Prostate gland (tissue), 2 donors: ENCODE results near the gene LMCD1. TPM values are rescaled to one million over a fixed set of nuclear protein-coding genes. Genes with fewer than 3 reads are reported as not detected.

Source experiments
- DNase-seq: peaks from one replicate; pipeline ENCODE4 v3.0.0-alpha.2; 2019; ENCODE audit warnings: low spot score
- H3K27ac ChIP-seq, 2 donors: fragments of 200-600 bp; sonication (generic); 2 replicates each; pipeline ENCODE4 v1.5.1; 2017 to 2019
- H3K27me3 ChIP-seq: fragments of 200-600 bp; sonication (generic); replicated peaks from 2 replicates; pipeline ENCODE4 v1.5.1; 2019; ENCODE audit not compliant: insufficient read depth
- H3K36me3 ChIP-seq, 2 donors: fragments of 200-600 bp; sonication (generic); 1 replicate in 1 of 2; 2 replicates in 1 of 2; pipeline versions ENCODE4 v1.5.1 to v1.8.1; 2017 to 2019
- H3K4me1 ChIP-seq: fragments of 200-600 bp; sonication (generic); replicated peaks from 2 replicates; pipeline ENCODE4 v1.5.1; 2019
- H3K4me3 ChIP-seq, 2 donors: fragments of 200-600 bp; sonication (generic); 2 replicates each; pipeline ENCODE4 v1.5.1; 2017 to 2019
- H3K9me3 ChIP-seq: fragments of 200-600 bp; sonication (generic); 2 replicates; pipeline ENCODE4 v1.5.1; 2017
- CTCF ChIP-seq, 4 experiments: fragments of 200-600 bp in 2 of 4; fragments of 450-650 bp in 2 of 4; sonication (generic) in 2 of 4; IDR thresholded peaks; 1 replicate in 3 of 4; 2 replicates in 1 of 4; pipeline ENCODE4 v1.5.1; 2016 to 2019; ENCODE audit warnings: antibody characterized with exemption in 4 of 4, mild to moderate bottlenecking in 2 of 4, moderate library complexity in 2 of 4
- POLR2A ChIP-seq: fragments of 450-650 bp; IDR thresholded peaks from one replicate; pipeline ENCODE4 v1.6.1; 2016; ENCODE audit warnings: antibody characterized with exemption, mild to moderate bottlenecking
- POLR2AphosphoS5 ChIP-seq: sonication (generic); formaldehyde crosslinking; IDR thresholded peaks from one replicate; pipeline ENCODE4 v1.6.1; 2017; ENCODE audit warnings: antibody characterized with exemption
- WGBS: methylation state at CpG from one replicate; pipeline ENCODE4 v1.1.5; 2018; 5-methylcytosine and 5-hydroxymethylcytosine counted together
- intact Hi-C: fragments of 100-400 bp; cut with DNase I; formaldehyde crosslinking; loops from one replicate; pipeline ENCODE4 v1.14.2; 2022
- total RNA-seq, 2 donors: library from RNA; depleted of rRNA; stranded (reverse); fragments of >200 nt; gene quantifications; one replicate each; pipeline ENCODE4 v1.1.0, GENCODE V29; 2016

The LMCD1 gene
- total RNA-seq, 2 donors from 2014 or later: 73.0 to 144 TPM

DNA sequence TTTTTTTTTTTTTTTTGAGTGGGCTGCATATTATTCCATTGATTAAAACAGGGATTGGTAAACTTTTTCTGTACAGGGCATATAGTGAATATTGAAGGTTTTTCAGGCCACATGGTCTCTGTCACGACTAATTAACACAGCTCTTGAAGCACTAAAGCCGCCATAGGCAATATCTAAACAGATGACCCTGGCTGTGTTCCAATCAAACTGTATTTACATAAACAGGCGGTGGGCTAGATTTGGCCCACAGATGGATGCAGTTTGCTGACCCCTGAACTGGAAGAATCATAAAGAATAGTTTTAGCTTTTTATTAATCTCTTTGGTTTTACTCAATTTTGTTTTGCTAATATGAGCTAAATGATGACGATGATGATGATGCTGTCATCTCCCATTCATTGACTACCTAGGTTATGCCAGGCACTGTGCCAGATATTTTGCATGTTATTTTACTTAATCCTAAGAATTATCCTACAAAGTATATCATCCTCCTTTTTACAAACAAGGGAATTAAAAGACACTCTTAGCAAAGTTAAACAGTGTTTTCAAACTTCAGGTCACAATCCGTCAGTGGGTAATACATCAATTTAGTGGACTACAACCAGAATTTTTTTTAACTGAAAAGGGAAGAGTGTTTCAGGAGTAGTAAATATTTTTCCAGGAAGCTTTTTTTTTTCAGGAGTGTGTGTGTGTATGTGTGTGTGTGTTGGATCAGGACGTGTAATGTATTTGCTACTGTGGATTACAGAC lies 54.3 kb downstream of the LMCD1 start:
- no peak overlapping the region for H3K27ac ChIP-seq
- intact Hi-C loops: no loop called here

GRCh38 chr3:8556473-8556869 lies 54.8 kb downstream of the LMCD1 start:
- no peaks in the 10 kb centered on the region for H3K36me3 ChIP-seq
- no peak for TF ChIP-seq POLR2A
- TF ChIP-seq POLR2AphosphoS5: no peak
- no peak for TF ChIP-seq CTCF (IDR thresholded peaks at IDR 0.05)
- H3K4me3 ChIP-seq: no peak overlapping the region
- DNase-seq: no peak
- H3K9me3 ChIP-seq: no peaks in the 10 kb centered on the region
- H3K27ac ChIP-seq: no peak overlapping the region
- intact Hi-C loops: no loop called here
- H3K4me1 ChIP-seq: no peaks in the 10 kb centered on the region
- 89% methylated on average over 5 of the region's 5 CpGs for WGBS
- H3K27me3 ChIP-seq: no peaks in the 10 kb centered on the region

More for the DNA sequence above, 54.3 kb downstream of the LMCD1 start:
- no peak overlapping the region for H3K4me3 ChIP-seq
- no peaks in the 10 kb centered on the region for H3K4me1 ChIP-seq
- no peak for DNase-seq
- no peak for TF ChIP-seq CTCF (IDR thresholded peaks at IDR 0.05)
- no peak for TF ChIP-seq POLR2AphosphoS5
- TF ChIP-seq POLR2A: no peak
- no peaks in the 10 kb centered on the region for H3K36me3 ChIP-seq
- H3K9me3 ChIP-seq: no peaks in the 10 kb centered on the region
- H3K27me3 ChIP-seq: no peaks in the 10 kb centered on the region
- WGBS: 81% methylated on average over 6 of the region's 6 CpGs

DNA sequence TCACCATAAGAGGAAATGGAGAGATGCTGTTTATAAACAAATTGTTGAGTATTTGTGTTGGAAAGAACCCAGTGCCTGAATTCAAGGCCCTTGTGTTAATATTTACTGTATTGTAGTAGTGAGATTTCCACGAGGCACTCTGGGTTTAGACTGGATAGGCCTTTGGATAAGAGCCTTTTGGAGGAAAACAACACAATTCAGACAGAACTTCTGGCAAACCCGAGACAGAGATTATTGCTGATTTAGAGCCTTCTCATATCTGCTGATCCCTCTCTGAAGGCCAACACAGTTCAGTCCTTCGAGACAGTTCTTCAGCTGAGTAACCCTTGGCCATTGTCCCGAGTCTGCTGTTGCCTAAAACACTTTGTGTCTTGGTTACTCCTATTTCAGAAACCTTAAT lies 55.7 kb downstream of the LMCD1 start:
- intact Hi-C loops: no loop called here
- H3K4me1 ChIP-seq: no peaks in the 10 kb centered on the region

DNA sequence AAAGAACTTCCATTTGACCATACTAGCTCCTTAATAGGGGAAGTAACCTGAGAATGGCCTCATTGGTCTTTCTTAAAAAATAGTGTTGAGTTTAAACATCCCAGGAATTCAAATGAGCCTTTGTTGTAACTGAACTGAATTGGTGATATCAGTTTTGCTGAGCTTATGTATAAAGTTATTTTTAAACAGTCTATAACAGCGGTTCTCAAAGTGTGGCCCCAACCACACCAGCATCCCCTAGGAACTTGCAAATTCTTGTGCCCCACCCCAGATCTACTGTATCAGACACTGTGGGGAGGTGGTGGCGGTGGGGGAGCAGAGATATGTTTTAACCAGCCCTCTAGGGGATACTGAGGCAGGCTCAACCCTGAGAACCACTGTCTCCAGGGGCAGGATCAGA lies 57.0 kb downstream of the LMCD1 start:
- Histone ChIP-seq H3K9me3 (no peaks in the 10 kb centered on the region), H3K27me3 (no peaks in the 10 kb centered on the region), H3K4me1 (no peaks in the 10 kb centered on the region), H3K36me3 (no peaks in the 10 kb centered on the region), H3K4me3 (no peak overlapping the region), H3K27ac (no peak overlapping the region)
- TF ChIP-seq POLR2AphosphoS5 (no peak), POLR2A (no peak), CTCF (IDR thresholded peaks at IDR 0.05) (no peak)
- intact Hi-C loops: no loop called here
- 94% methylated on average over 2 of the region's 2 CpGs for WGBS
- no peak for DNase-seq

More for the DNA sequence above, 55.7 kb downstream of the LMCD1 start:
- 54% methylated on average over 4 of the region's 4 CpGs for WGBS
- Histone ChIP-seq H3K9me3 (no peaks in the 10 kb centered on the region), H3K27ac (no peak overlapping the region), H3K27me3 (no peaks in the 10 kb centered on the region), H3K4me3 (no peak overlapping the region), H3K36me3 (no peaks in the 10 kb centered on the region)
- no peak for DNase-seq
- TF ChIP-seq CTCF (IDR thresholded peaks at IDR 0.05) (no peak), POLR2A (no peak), POLR2AphosphoS5 (no peak)

DNA sequence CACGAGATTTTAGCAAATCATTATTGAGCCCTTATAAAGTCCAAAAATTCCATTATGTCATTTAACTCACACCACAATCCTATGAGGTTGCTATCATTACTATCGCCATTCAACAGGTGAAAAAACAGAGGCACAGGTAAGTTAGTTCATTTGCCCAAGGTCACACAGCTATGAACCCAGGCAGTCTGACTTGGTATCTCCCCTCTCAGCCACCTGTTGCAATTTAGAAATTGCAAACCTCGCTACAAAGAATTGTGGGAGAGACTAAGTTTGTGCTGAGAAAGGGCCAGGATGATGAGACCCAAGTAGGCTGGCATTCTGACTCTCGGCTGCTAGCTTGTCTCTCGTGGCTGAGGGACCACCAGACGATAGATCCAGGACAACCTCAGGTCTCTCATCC lies 57.7 kb downstream of the LMCD1 start:
- Histone ChIP-seq H3K27ac (no peak overlapping the region), H3K27me3 (no peaks in the 10 kb centered on the region), H3K4me1 (no peaks in the 10 kb centered on the region), H3K9me3 (no peaks in the 10 kb centered on the region), H3K4me3 (no peak overlapping the region), H3K36me3 (no peaks in the 10 kb centered on the region)
- DNase-seq: no peak
- TF ChIP-seq CTCF (IDR thresholded peaks at IDR 0.05) (no peak), POLR2AphosphoS5 (no peak), POLR2A (no peak)
- 96% methylated on average over 6 of the region's 6 CpGs for WGBS
- intact Hi-C loops: no loop called here
